ENCODE results near the gene PPM1L.

PPM1L gene

DNA sequence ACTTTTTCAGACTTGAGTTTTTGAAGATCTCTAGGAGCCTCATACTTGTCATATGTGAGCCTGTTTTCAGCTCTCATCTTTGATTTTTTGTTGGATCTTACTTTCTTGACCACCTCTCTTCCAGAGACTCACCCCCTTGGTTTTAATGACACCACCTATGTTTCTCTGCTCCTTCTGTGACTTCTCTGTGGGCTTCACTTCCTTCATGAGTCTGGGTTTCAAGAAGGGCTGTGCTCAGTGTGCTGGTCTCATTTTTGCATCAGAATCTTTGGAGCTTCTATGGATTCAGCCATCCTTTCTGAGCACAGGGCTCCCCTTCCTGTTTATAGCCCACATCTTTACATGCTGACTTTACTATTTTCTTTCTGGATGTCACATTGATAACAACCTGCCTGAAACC, 17.7 kb downstream of the PPM1L start:
- Histone ChIP-seq H3K27me3 (ENCODE audit: insufficient read depth, low read length) (no peaks in the 10 kb centered on the region), H4K20me1 (ENCODE audit: insufficient read depth, low read length) (no peaks in the 10 kb centered on the region; the same call in 1 of the 2 replicates), H3K4me3 (ENCODE audit: low read depth, low read length, poor library complexity, severe bottlenecking) (no peak overlapping the region), H3K79me2 (ENCODE audit: insufficient read depth, low read length) (no peaks in the 10 kb centered on the region), H2AFZ (ENCODE audit: low read length) (no peak overlapping the region), H3K4me2 (ENCODE audit: low read length) (no peak overlapping the region), H3K27ac (ENCODE audit: low read depth, low read length, poor library complexity, severe bottlenecking) (no peak overlapping the region), H3K9ac (ENCODE audit: low read length) (no peak overlapping the region), H3F3A (ENCODE audit: insufficient read depth, low read length) (no peaks in the 10 kb centered on the region), H3K9me3 (ENCODE audit: low read length) (no peaks in the 10 kb centered on the region), H3K36me3 (ENCODE audit: insufficient read depth, low read length) (no peaks in the 10 kb centered on the region), H3K4me1 (ENCODE audit: insufficient read depth, low read length, severe bottlenecking) (no peaks in the 10 kb centered on the region), H3K9me2 (ENCODE audit: low read depth, low read length) (no peaks in the 10 kb centered on the region)
- TF ChIP-seq EZH2 (IDR thresholded peaks at IDR 0.05; ENCODE audit: borderline replicate concordance, low read length) (no peak), CTCF (IDR thresholded peaks at IDR 0.05; ENCODE audit: low read length) (no peak)

DNA sequence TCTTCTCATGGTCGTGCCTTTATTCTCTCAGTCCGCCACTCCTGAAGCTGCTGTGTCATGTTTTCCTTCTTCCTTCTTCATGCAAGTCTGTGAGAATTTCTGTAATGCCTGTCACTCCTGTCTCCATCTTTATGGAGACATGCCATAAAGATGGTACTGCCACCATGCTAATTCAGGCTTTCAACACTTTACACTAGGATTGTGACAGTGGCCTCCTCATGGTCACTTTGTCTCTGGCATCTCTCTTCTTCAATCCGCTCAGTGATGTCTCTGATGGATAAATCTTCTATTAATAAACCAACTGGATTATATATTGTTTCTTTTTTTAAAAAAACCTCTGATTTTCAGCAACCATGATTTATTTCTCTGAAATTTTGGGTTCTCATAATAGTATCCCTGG, 18.1 kb downstream of the PPM1L start:
- no peak overlapping the region for H3K4me3 ChIP-seq (ENCODE audit: low read depth, low read length, poor library complexity, severe bottlenecking)
- H3K79me2 ChIP-seq (ENCODE audit: insufficient read depth, low read length): no peaks in the 10 kb centered on the region
- H3F3A ChIP-seq (ENCODE audit: insufficient read depth, low read length): no peaks in the 10 kb centered on the region
- no peak overlapping the region for H2AFZ ChIP-seq (ENCODE audit: low read length)
- no peaks in the 10 kb centered on the region for H3K4me1 ChIP-seq (ENCODE audit: insufficient read depth, low read length, severe bottlenecking)
- no peak overlapping the region for H3K27ac ChIP-seq (ENCODE audit: low read depth, low read length, poor library complexity, severe bottlenecking)
- no peak overlapping the region for H3K4me2 ChIP-seq (ENCODE audit: low read length)
- H3K9ac ChIP-seq (ENCODE audit: low read length): no peak overlapping the region
- no peaks in the 10 kb centered on the region for H3K9me2 ChIP-seq (ENCODE audit: low read depth, low read length)
- no peaks in the 10 kb centered on the region; the same call in 1 of the 2 replicates for H4K20me1 ChIP-seq (ENCODE audit: insufficient read depth, low read length)
- no peak for TF ChIP-seq EZH2 (IDR thresholded peaks at IDR 0.05; ENCODE audit: borderline replicate concordance, low read length)
- TF ChIP-seq CTCF (IDR thresholded peaks at IDR 0.05; ENCODE audit: low read length): no peak
- no peaks in the 10 kb centered on the region for H3K36me3 ChIP-seq (ENCODE audit: insufficient read depth, low read length)
- H3K27me3 ChIP-seq (ENCODE audit: insufficient read depth, low read length): no peaks in the 10 kb centered on the region
- no peaks in the 10 kb centered on the region for H3K9me3 ChIP-seq (ENCODE audit: low read length)

- Histone ChIP-seq H3K9me3 (ENCODE audit: low read length) (no peaks in the 10 kb centered on the region), H3K4me2 (ENCODE audit: low read length) (no peak overlapping the region), H3K4me3 (ENCODE audit: low read depth, low read length, poor library complexity, severe bottlenecking) (no peak overlapping the region), H3K79me2 (ENCODE audit: insufficient read depth, low read length) (no peaks in the 10 kb centered on the region), H3K4me1 (ENCODE audit: insufficient read depth, low read length, severe bottlenecking) (no peaks in the 10 kb centered on the region), H3K9me2 (ENCODE audit: low read depth, low read length) (no peaks in the 10 kb centered on the region), H4K20me1 (ENCODE audit: insufficient read depth, low read length) (no peaks in the 10 kb centered on the region; the same call in 1 of the 2 replicates), H3F3A (ENCODE audit: insufficient read depth, low read length) (no peaks in the 10 kb centered on the region), H3K36me3 (ENCODE audit: insufficient read depth, low read length) (no peaks in the 10 kb centered on the region), H3K27ac (ENCODE audit: low read depth, low read length, poor library complexity, severe bottlenecking) (no peak overlapping the region), H3K27me3 (ENCODE audit: insufficient read depth, low read length) (no peaks in the 10 kb centered on the region), H3K9ac (ENCODE audit: low read length) (no peak overlapping the region), H2AFZ (ENCODE audit: low read length) (no peak overlapping the region)
- no peak for TF ChIP-seq EZH2 (IDR thresholded peaks at IDR 0.05; ENCODE audit: borderline replicate concordance, low read length)
- no peak for TF ChIP-seq CTCF (IDR thresholded peaks at IDR 0.05; ENCODE audit: low read length)
Measured at GRCh38 chr3:160778480-160778879, 22.4 kb downstream of the PPM1L start.
